ENCODE data around the gene TMEM61. TPM values are rescaled to one million over a fixed set of nuclear protein-coding genes. Genes with fewer than 3 reads are reported as not detected.
"Not testable (repeated sequence)": the region's sequence is repeated elsewhere in the genome, so short reads cannot be mapped to it uniquely, and the experiment has no call there.

Gene TMEM61
- polyA plus RNA-seq, 4 donors = 1.2 to 1.8 (median 1.5) TPM

- DNase-seq (ENCODE audit: low read depth in 4 of 4, low spot score in 3 of 4) = no peak
These were observed 21.2 kb upstream of the TMEM61 start for GRCh38 chr1:54959241-54959640.

GRCh38 chr1:54962612-54963395 lies 17.6 kb upstream of the TMEM61 start:
- DNase-seq (ENCODE audit: low read depth in 4 of 4, low spot score in 3 of 4) = no peak

GRCh38 chr1:54963829-54964228 lies 16.6 kb upstream of the TMEM61 start:
- not testable (repeated sequence) for DNase-seq (ENCODE audit: low read depth in 4 of 4, low spot score in 3 of 4)

- DNase-seq (ENCODE audit: low read depth in 4 of 4, low spot score in 3 of 4) = no peak
These were observed 14.6 kb upstream of the TMEM61 start for GRCh38 chr1:54965624-54966340.

GRCh38 chr1:54967372-54967771 lies 13.1 kb upstream of the TMEM61 start:
- no peak for DNase-seq (ENCODE audit: low read depth in 4 of 4, low spot score in 3 of 4)

- no peak for DNase-seq (ENCODE audit: low read depth in 4 of 4, low spot score in 3 of 4)
These were observed 11.9 kb upstream of the TMEM61 start for GRCh38 chr1:54968551-54968950.

- no peak for DNase-seq (ENCODE audit: low read depth in 4 of 4, low spot score in 3 of 4)
These were observed 10.5 kb upstream of the TMEM61 start for GRCh38 chr1:54969879-54970278.

- DNase-seq (ENCODE audit: low read depth in 4 of 4, low spot score in 3 of 4) = no peak
These were observed 9.5 kb upstream of the TMEM61 start for GRCh38 chr1:54970901-54971300.

- DNase-seq (ENCODE audit: low read depth in 4 of 4, low spot score in 3 of 4) = no peak
These were observed 9.1 kb upstream of the TMEM61 start for GRCh38 chr1:54971317-54971791.

- DNase-seq (ENCODE audit: low read depth in 4 of 4, low spot score in 3 of 4) = no peak
These were observed 8.0 kb upstream of the TMEM61 start for GRCh38 chr1:54972436-54972835.

GRCh38 chr1:54973205-54973921 lies 7.1 kb upstream of the TMEM61 start:
- DNase-seq (ENCODE audit: low read depth in 4 of 4, low spot score in 3 of 4) = no peak

GRCh38 chr1:54975356-54976108 lies 4.9 kb upstream of the TMEM61 start:
- DNase-seq (ENCODE audit: low read depth in 4 of 4, low spot score in 3 of 4) = no peak

GRCh38 chr1:54976747-54977146 lies 3.7 kb upstream of the TMEM61 start:
- DNase-seq (ENCODE audit: low read depth in 4 of 4, low spot score in 3 of 4) = no peak

GRCh38 chr1:54977533-54978297 lies 2.7 kb upstream of the TMEM61 start:
- no peak for DNase-seq (ENCODE audit: low read depth in 4 of 4, low spot score in 3 of 4)

GRCh38 chr1:54978528-54979326 lies 1.7 kb upstream of the TMEM61 start:
- DNase-seq (ENCODE audit: low read depth in 4 of 4, low spot score in 3 of 4) = no peak

GRCh38 chr1:54979327-54979891 lies 1.0 kb upstream of the TMEM61 start:
- DNase-seq (ENCODE audit: low read depth in 4 of 4, low spot score in 3 of 4) = no peak

- DNase-seq (ENCODE audit: low read depth in 4 of 4, low spot score in 3 of 4) = no peak
These were observed 341 bp upstream of the TMEM61 start for GRCh38 chr1:54980046-54980527.

- no peak for DNase-seq (ENCODE audit: low read depth in 4 of 4, low spot score in 3 of 4)
These were observed 1.0 kb downstream of the TMEM61 start for GRCh38 chr1:54981466-54981865.

- no peak for DNase-seq (ENCODE audit: low read depth in 4 of 4, low spot score in 3 of 4)
These were observed 2.3 kb downstream of the TMEM61 start for GRCh38 chr1:54982739-54983138.
